Liver (tissue), 9 donors: ENCODE data around the gene KRT75. TPM values are rescaled to one million over a fixed set of nuclear protein-coding genes. Genes with fewer than 3 reads are reported as not detected.

Experiments used
- DNase-seq: peaks from one replicate; pipeline ENCODE4 v3.0.0-alpha.2; 2017; ENCODE audit warnings: low spot score
- H3K27ac ChIP-seq, 2 donors: one replicate each; pipeline ENCODE4 v1.7.0; 2013; ENCODE audit warnings: inconsistent platforms in 2 of 2, low read length in 2 of 2, control low read depth in 1 of 2, low read depth in 1 of 2, mild to moderate bottlenecking in 1 of 2
- H3K27me3 ChIP-seq, 4 donors: one replicate each; pipeline versions ENCODE4 v1.6.1 to v1.7.0; 2013; ENCODE audit warnings: low read length in 3 of 4, inconsistent platforms in 1 of 4, mild to moderate bottlenecking in 1 of 4, moderate library complexity in 1 of 4; ENCODE audit not compliant: control insufficient read depth in 4 of 4, insufficient read depth in 4 of 4
- H3K36me3 ChIP-seq, 4 donors: one replicate each; pipeline versions ENCODE4 v1.6.1 to v1.7.0; 2013; ENCODE audit warnings: low read length in 3 of 4, mild to moderate bottlenecking in 3 of 4, low read depth in 1 of 4, moderate library complexity in 1 of 4; ENCODE audit not compliant: control insufficient read depth in 4 of 4, insufficient read depth in 3 of 4
- H3K4me1 ChIP-seq, 4 donors: one replicate each; pipeline versions ENCODE4 v1.6.1 to v1.7.0; 2013; ENCODE audit warnings: low read length in 3 of 4, mild to moderate bottlenecking in 3 of 4, moderate library complexity in 1 of 4; ENCODE audit not compliant: control insufficient read depth in 4 of 4, insufficient read depth in 4 of 4
- H3K4me3 ChIP-seq, 3 donors: one replicate each; pipeline versions ENCODE4 v1.6.1 to v1.7.0; 2013; ENCODE audit warnings: low read length in 3 of 3, control low read depth in 1 of 3, low read depth in 1 of 3, mild to moderate bottlenecking in 1 of 3
- H3K9ac ChIP-seq, 2 donors: one replicate each; pipeline ENCODE4 v1.7.0; 2013; ENCODE audit warnings: low read length in 2 of 2, mild to moderate bottlenecking in 2 of 2, moderate library complexity in 2 of 2, control low read depth in 1 of 2, low read depth in 1 of 2
- H3K9me3 ChIP-seq, 4 donors: one replicate each; pipeline versions ENCODE4 v1.6.1 to v1.7.0; 2013; ENCODE audit warnings: low read length in 3 of 4; ENCODE audit not compliant: control insufficient read depth in 4 of 4
- EGR1 ChIP-seq, 2 donors: IDR thresholded peaks; 2 replicates each; pipeline ENCODE4 v1.6.1; 2016 to 2018; ENCODE audit warnings: antibody characterized with exemption in 2 of 2, low read depth in 2 of 2
- FOXA1 ChIP-seq: IDR thresholded peaks from 2 replicates; pipeline ENCODE4 v1.6.1; 2016; ENCODE audit warnings: antibody characterized with exemption
- FOXA2 ChIP-seq: IDR thresholded peaks from 2 replicates; pipeline ENCODE4 v1.6.1; 2016; ENCODE audit warnings: antibody characterized with exemption
- GABPA ChIP-seq, 2 donors: IDR thresholded peaks in 1 of 2; conservative IDR thresholded peaks in 1 of 2; 2 replicates each; pipeline ENCODE4 v1.6.1; 2016; ENCODE audit warnings: antibody characterized with exemption in 2 of 2, mild to moderate bottlenecking in 1 of 2, moderate library complexity in 1 of 2
- HNF4A ChIP-seq, 2 donors: conservative IDR thresholded peaks; 2 replicates each; pipeline ENCODE4 v1.6.1; 2016; ENCODE audit warnings: antibody characterized with exemption in 2 of 2, mild to moderate bottlenecking in 2 of 2
- HNF4G ChIP-seq: IDR thresholded peaks from 2 replicates; pipeline ENCODE4 v1.6.1; 2016; ENCODE audit warnings: antibody characterized with exemption
- JUND ChIP-seq, 2 donors: IDR thresholded peaks; 2 replicates each; pipeline ENCODE4 v1.6.1; 2016; ENCODE audit warnings: antibody characterized with exemption in 2 of 2
- MAX ChIP-seq: IDR thresholded peaks from 2 replicates; pipeline ENCODE4 v1.6.1; 2016; ENCODE audit warnings: antibody characterized with exemption
- NR2F2 ChIP-seq: IDR thresholded peaks from 2 replicates; pipeline ENCODE4 v1.6.1; 2016; ENCODE audit warnings: antibody characterized with exemption
- RAD21 ChIP-seq, 2 donors: IDR thresholded peaks; 2 replicates each; pipeline ENCODE4 v1.6.1; 2016; ENCODE audit warnings: antibody characterized with exemption in 2 of 2, mild to moderate bottlenecking in 2 of 2
- RXRA ChIP-seq, 2 donors: IDR thresholded peaks; 2 replicates each; pipeline ENCODE4 v1.6.1; 2017 to 2018; ENCODE audit warnings: antibody characterized with exemption in 2 of 2, mild to moderate bottlenecking in 1 of 2
- SP1 ChIP-seq: IDR thresholded peaks from 2 replicates; pipeline ENCODE4 v1.6.1; 2018; ENCODE audit warnings: antibody characterized with exemption, mild to moderate bottlenecking
- TAF1 ChIP-seq: conservative IDR thresholded peaks from 2 replicates; pipeline ENCODE4 v1.6.1; 2016; ENCODE audit warnings: antibody characterized with exemption, mild to moderate bottlenecking
- YY1 ChIP-seq: IDR thresholded peaks from 2 replicates; pipeline ENCODE4 v1.6.1; 2016; ENCODE audit warnings: antibody characterized with exemption, mild to moderate bottlenecking
- ZBTB33 ChIP-seq: IDR thresholded peaks from 2 replicates; pipeline ENCODE4 v1.6.1; 2016; ENCODE audit warnings: antibody characterized with exemption
- WGBS: extraction: QIAGEN DNeasy Blood & Tissue Kit; methylation state at CpG from one replicate; pipeline ENCODE4 v1.1.7; 2013; 5-methylcytosine and 5-hydroxymethylcytosine counted together
- polyA plus RNA-seq, 2 donors: library from polyadenylated mRNA; stranded (reverse) in 1 of 2; unstranded in 1 of 2; fragments of 200-250 nt in 1 of 2; fragments of >200 nt in 1 of 2; fragmentation: Nextera tagmentation in 1 of 2; extraction: Ambion mirVana in 1 of 2; gene quantifications; one replicate each; pipeline versions ENCODE4 v1.2.1 to v1.2.3, GENCODE V29; 2013 to 2015
- total RNA-seq, 2 donors: library from RNA; depleted of rRNA; stranded (reverse); fragments of >200 nt; gene quantifications; one replicate each; pipeline ENCODE4 v1.2.3, GENCODE V29; 2014
- TF ChIP-seq, protein P1 (sequence below): IDR thresholded peaks from 2 replicates; pipeline ENCODE4 v1.6.1; 2016; ENCODE audit warnings: antibody characterized with exemption
- TF ChIP-seq, protein P2 (sequence below): fragments of 150-350 bp; IDR thresholded peaks from 2 replicates; pipeline ENCODE4 v1.5.1; 2017; ENCODE audit warnings: improper control_type of control experiment, low read depth, low read length; ENCODE audit not compliant: missing input control
- TF ChIP-seq, protein P3 (sequence below): IDR thresholded peaks from 2 replicates; pipeline ENCODE4 v1.6.1; 2016; ENCODE audit warnings: antibody characterized with exemption, mild to moderate bottlenecking
- donor health status: healthy.
- donor health status: healthy.
- donor health status: healthy.
- donor health status: healthy.
- donor health status: healthy.

Gene KRT75
- total RNA-seq (not detected), polyA plus RNA-seq (not detected)

DNA sequence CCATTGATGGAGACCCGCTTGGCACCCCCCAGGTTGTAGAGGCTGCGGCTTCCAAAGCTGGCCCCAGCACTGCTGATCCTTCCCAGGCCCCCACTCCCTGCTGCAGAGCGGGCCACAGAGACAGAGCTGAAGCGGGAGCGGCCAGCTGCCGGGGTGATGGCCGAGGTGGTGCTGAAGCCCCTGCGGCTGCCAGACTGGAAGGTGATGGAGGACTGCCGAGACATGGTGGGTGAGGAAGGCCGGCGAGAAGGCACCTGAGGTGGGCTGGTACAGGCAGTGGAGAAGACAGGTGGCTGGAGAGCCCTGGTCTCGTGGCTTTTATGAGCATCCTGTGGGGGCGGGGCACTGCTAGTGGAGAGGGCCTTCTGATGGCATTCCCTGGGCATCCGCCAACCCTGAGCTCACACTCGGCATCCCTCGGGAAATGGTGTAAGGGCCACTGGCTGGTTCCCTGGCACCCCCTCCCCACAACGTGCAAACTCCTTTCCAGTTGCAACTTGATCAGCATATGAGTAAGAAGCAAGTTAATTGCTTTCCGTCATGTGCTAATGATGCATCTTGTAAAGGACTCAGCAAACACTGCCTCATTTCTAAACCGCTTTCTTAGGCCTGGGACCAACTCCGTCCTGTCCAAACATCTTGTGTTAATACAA is at the start of gene KRT75:
KRT75 (minus strand) TSS at position 291 of the 653 bp plus-strand sequence; CDS start at position 224, 67 bp downstream.
- Histone ChIP-seq H3K36me3 (no peaks in the 10 kb centered on the region), H3K9me3 (no peaks in the 10 kb centered on the region), H3K27ac (no peak within 1 kb of the TSS), H3K27me3 (peaks cover 0 to 7% (median 0%) of the 10 kb centered on the region in 4 donors), H3K9ac (no peak within 1 kb of the TSS), H3K4me1 (no peaks in the 10 kb centered on the region), H3K4me3 (no peak within 1 kb of the TSS)
- no peak for DNase-seq
- TF ChIP-seq FOXA1: no peak
- no peak for TF ChIP-seq YY1
- TF ChIP-seq NR2F2: no peak
- TF ChIP-seq, protein P1, sequence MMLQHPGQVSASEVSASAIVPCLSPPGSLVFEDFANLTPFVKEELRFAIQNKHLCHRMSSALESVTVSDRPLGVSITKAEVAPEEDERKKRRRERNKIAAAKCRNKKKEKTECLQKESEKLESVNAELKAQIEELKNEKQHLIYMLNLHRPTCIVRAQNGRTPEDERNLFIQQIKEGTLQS: no peak
- no peak for TF ChIP-seq HNF4G
- no peak for TF ChIP-seq TAF1
- no peak for TF ChIP-seq MAX
- no peak for TF ChIP-seq GABPA (IDR thresholded peaks at IDR 0.05 in 1 of 2, conservative IDR thresholded peaks at IDR 0.05 in 1 of 2)
- TF ChIP-seq RAD21 (IDR thresholded peaks at IDR 0.05): no peak
- TF ChIP-seq FOXA2: no peak
- TF ChIP-seq, protein P2, sequence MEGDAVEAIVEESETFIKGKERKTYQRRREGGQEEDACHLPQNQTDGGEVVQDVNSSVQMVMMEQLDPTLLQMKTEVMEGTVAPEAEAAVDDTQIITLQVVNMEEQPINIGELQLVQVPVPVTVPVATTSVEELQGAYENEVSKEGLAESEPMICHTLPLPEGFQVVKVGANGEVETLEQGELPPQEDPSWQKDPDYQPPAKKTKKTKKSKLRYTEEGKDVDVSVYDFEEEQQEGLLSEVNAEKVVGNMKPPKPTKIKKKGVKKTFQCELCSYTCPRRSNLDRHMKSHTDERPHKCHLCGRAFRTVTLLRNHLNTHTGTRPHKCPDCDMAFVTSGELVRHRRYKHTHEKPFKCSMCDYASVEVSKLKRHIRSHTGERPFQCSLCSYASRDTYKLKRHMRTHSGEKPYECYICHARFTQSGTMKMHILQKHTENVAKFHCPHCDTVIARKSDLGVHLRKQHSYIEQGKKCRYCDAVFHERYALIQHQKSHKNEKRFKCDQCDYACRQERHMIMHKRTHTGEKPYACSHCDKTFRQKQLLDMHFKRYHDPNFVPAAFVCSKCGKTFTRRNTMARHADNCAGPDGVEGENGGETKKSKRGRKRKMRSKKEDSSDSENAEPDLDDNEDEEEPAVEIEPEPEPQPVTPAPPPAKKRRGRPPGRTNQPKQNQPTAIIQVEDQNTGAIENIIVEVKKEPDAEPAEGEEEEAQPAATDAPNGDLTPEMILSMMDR: no peak
- no peak for TF ChIP-seq ZBTB33
- no peak for TF ChIP-seq SP1
- TF ChIP-seq JUND (IDR thresholded peaks at IDR 0.05): no peak
- no peak for TF ChIP-seq EGR1 (IDR thresholded peaks at IDR 0.05; ENCODE audit: low read depth in 2 of 2)
- TF ChIP-seq RXRA (IDR thresholded peaks at IDR 0.05): no peak
- no peak for TF ChIP-seq HNF4A (conservative IDR thresholded peaks at IDR 0.05)
- TF ChIP-seq, protein P3, sequence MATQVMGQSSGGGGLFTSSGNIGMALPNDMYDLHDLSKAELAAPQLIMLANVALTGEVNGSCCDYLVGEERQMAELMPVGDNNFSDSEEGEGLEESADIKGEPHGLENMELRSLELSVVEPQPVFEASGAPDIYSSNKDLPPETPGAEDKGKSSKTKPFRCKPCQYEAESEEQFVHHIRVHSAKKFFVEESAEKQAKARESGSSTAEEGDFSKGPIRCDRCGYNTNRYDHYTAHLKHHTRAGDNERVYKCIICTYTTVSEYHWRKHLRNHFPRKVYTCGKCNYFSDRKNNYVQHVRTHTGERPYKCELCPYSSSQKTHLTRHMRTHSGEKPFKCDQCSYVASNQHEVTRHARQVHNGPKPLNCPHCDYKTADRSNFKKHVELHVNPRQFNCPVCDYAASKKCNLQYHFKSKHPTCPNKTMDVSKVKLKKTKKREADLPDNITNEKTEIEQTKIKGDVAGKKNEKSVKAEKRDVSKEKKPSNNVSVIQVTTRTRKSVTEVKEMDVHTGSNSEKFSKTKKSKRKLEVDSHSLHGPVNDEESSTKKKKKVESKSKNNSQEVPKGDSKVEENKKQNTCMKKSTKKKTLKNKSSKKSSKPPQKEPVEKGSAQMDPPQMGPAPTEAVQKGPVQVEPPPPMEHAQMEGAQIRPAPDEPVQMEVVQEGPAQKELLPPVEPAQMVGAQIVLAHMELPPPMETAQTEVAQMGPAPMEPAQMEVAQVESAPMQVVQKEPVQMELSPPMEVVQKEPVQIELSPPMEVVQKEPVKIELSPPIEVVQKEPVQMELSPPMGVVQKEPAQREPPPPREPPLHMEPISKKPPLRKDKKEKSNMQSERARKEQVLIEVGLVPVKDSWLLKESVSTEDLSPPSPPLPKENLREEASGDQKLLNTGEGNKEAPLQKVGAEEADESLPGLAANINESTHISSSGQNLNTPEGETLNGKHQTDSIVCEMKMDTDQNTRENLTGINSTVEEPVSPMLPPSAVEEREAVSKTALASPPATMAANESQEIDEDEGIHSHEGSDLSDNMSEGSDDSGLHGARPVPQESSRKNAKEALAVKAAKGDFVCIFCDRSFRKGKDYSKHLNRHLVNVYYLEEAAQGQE: no peak
- 90% methylated on average over 20 of the region's 20 CpGs for WGBS
